NCI-H345 treated with DMSO at 0.1 percent for 48 hours (cell line): ENCODE measurements around the gene BRD9.

ENCODE experiments used
- DNase-seq: peaks from one replicate; lab custom pipeline; 2025; ENCODE audit not compliant: unreplicated experiment; lab: John Stamatoyannopoulos, UW

The BRD9 gene

DNA sequence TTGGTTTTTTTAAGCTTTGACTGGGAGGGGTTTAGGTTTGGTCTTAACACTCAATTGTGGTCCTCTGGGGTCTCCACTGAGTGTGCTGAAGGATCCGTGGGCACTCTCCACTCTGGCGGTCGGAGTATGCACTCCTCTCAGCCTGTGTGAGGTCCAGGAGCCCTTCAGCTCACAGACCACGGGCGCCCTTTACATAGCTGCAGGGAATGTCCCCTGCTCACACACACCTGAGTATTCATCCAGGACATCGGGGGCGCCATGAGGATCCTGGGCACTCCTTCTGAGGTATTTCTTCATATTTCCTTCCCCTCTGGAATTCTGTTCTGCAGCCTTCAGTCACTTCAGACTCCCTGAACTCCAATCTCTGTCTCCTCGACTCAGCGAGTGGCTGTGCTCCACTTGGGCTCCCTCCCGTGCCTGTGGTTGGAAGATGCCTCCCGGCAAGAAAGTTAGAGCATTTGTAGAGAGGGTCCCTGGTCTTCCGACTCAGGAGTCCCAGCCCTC, 12.6 kb upstream of the BRD9 start:
- DNase-seq, result no peak

DNA sequence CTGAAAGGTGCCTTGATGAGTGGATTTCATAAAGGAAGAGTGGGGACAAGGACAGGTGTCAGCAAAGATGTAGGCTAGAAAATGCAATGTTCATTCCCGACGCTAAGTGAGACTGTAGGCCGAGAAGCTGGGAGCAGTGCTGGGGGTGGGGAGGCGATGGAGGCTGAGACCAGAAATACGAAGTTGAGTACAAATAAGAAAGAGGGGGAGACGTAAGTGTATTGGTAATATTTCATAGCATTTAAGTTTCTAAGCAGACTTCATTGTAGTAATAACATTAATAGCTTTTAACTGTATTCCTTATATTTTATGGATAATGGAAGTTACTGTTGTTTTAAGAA, 11.1 kb upstream of the BRD9 start:
- DNase-seq, result no peak

DNA sequence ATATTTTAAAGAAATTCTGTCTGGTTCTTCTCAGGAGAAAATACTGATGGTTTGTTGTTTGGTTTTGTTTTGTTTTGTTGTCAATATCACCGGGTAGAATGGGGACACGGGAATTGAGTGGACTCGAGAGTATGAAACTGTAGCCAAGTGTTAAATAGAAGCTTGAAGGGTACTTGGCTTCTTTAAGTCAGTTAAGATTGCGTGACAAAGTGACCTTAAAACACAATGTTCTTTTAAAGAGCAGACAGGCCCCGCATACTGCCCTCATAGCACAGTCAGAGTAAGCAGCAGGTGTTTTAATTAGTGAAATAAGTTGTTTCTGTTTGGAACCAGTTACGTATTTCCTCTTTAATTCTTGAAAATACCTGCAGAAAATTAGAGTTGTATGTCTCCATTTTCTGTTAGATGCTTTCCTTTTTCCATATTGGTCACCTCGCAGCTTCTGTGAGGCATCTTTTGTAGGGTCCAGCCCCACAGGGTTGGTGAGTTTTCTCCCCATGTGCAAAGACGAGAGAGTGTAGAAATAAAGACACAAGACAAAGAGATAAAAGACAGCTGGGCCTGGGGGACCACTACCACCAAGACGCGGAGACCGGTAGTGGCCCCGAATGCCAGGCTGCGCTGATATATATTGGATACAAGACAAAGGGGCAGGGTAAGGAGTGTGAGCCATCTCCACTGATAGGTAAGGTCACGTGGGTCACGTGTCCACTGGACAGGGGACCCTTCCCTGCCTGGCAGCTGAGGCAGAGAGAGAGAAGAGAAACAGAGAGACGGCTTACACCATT, 9.7 kb upstream of the BRD9 start:
- no peak for DNase-seq

DNA sequence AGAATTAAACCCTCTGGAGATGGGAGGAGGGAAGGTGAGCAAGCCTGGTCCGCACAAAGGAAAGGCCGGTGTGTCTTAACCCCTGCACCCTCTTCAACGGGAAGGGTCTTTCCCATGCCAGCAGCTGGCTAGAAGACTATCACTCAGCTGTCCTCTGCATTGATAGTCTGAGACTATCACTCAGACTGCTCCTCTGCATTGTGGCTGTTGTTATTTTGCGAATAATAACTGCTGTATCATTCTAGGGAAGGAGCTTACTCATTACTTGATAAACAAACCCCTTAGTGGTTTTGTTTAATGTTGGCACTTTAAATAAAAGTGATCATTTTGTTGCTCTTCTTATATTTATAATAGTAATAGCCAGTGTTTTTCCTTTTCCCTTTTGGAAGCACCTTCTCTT, 8.2 kb upstream of the BRD9 start:
- DNase-seq, result no peak

DNA sequence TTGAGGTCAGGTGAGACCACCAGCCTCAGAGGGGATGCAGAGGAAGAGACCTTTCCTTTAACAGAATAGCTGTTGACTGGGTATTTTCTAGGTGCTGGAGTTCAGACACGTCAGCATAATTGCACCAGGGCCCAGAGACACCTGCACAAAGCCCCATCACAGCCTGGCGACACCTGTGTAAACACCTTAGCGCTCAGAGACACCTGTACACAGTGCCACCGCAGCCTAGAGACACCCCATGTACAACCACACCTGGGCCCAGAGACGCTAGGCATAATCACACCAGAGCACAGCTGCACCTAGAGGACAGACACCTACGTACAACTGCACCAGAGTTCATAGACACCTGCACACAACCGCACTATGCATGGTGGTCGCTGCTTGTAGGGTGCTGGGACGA, 1.1 kb upstream of the BRD9 start:
- DNase-seq, result no peak

DNA sequence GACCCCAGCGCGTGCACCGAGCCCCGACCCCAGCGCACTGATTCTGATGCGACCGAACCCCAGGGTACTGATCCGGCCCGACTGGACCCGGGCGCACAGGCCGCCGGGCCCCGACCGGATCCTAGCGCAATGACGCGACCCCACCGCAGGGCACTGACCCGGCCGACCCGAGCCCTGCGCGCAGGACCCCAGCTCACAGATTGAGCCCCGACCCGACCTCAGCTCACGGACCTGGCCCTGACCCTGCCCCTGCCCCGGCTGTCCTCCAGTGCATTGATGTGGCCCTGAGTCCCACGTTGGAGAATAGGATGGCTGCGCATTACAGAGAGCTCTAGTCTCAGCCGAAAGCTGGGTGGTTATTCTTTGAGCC, 521 bp upstream of the BRD9 start:
- no peak for DNase-seq

DNA sequence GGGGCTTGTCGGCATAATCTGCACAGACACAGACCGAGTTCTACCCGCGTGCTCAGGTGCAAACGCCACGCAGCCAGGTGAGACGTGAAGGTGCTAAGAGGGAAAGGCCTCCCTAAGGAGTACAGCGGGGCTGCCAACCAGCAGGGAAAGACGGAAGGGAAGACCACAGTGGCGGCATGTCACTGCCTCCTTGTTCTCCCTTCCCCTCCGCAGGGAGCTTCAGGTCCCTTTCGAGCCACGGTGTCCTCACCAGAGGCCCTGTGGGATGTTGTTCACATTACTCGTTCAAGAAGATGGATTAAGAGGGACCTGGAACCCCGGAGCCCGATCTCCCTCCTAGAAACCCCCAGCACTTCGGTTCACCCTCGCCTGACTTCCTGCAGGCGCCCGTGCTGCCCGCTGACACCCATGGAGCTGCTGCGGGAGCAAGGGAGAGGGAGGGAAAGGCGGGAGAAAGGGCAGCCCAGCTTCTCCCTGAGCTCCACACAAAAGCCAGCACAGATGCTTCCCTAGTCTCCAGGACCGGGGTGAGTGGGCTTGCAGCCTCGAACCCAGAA, 686 bp downstream of the BRD9 start:
- no peak for DNase-seq

DNA sequence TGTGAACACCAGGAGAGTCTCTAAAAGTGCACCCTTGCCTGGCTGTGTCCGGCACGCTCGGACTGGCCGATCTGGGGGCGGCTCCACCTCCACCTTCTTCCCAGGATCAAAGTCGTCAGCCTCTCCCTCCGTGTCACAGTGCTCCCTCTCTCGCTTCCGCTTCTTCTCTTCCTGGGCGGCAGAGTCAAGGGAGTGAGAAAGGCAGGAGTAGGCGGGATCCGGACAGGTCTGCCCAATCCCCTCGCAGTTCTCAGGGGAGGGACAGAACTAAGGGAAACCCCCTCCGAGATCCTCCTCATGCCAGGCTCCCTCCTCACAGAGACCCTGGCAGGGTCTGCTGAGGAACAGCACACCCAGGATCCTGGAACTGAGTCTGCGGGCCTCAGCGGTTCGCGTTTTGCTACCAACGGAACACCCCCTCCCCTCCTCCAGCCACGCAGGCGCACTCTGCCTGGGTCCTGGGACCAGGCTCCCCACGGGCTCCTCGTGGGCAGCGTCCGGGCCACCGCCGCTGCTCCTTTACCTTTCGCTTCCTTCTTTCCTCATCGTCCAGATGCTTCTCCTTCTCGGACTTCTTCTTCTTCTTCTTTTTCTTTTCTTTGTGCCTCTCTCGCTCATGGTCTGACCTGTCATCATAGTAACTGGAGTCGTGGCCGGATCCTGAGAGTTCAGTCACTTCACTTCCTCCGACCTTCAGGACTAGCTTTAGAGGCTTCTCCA, 1.3 kb downstream of the BRD9 start:
- DNase-seq, result no peak

DNA sequence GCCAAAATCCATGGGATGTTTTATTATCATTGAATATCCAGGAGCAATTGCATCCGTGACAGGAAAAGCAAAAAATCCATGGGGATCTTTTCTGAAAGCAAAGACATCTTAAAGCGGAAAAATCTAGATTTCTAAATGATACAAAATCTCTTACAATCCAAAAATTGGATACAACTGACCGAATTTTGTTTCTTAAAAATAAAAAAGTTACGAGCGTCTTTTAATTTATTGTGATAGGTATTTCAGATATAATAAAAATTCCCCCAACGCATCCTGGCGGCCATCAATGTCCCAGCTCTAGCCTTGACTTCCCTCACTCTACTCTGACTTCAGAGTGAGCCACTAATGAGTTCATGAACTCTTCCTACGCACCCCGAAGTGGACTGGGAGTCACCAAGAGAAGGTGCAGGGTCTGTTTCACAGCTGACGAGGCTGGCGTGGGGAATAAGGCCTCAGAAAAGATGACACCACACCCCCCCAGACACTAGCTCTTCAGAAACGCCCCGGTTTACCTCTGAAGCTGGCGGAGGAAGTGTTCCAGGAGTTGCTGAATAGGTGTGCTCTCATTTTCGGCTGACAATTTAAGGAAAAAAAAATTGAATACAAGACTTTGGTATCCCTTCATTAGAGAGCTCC, 3.4 kb downstream of the BRD9 start:
- DNase-seq, result no peak

DNA sequence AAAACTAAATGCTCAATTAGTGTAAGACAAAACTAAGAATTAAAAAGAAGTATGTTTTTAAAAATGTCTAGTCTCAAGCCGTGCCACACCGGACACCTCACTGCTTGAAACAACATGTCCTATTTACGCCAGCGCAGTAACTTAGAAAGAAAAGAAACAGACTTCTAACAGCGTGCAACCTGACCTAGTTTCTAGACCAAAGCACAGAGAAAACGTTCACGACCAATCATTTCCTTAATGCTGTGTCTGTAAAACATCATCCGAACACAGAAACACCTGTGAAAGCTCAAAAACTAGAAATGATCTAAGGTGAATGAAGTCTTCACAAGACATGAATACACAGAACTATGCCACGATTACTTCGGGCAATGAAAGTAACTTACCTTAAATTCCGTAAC, 4.0 kb downstream of the BRD9 start:
- DNase-seq, result no peak

DNA sequence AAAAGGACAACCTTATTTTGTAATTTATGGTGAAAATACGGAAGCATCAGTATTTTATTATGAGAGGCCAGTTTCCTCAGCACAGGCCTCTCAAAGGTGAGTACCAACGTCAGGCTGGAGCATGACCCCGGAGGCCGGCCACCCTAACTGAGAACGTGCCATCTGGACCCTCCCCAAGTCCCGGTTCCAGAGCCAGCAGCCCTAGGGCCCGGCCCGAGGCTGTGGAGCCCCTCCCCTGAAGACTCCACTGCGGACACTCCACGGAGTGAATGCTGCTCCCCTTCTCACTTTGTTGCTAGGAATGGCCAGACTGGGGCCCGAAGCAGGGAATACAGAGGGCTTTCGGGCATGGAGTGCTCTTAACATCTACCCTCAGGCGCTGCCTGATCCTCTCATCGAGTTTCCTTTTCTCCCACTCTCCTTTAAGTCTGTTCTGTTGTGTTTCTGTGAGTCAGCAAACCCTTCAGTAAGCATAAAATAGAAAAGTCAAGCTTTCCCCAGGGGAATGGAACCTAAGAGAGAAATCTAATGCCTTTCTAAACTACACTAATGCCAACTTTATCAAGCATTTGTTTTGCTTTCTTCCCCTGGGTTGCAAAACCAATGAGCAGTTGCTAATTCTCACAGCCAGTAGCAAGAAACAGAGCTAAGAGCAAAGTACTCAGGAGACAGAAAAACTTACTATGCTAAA, 4.5 kb downstream of the BRD9 start:
- no peak for DNase-seq

DNA sequence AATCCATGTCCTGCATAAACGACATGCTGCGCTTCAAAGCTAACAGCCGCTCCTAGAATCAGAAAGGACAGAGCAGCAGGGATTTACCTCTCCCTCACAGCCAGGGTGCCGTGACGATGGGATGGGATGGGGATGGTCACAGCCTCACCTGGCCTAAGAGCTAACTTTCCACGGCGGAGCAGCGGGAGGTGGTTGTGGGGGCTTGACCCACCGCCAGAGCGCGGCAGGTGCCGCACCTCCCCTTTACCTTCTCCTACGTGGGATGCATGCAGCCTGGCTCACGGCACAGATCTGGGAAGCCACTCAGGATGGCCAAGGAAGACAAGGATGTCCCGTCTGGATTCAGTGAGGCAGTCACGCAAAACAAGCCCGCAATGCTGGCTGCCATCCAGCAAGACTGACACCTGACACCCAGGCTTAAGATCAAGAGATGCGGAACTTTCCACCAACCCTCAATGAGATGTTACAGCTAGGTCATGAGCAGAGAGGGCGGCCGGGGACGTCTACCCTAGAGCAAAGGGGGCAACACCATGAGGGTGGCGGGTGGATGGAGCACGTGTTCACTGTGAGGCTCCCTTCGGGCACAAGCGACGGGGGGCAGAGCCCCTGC, 5.8 kb downstream of the BRD9 start:
- no peak for DNase-seq

DNA sequence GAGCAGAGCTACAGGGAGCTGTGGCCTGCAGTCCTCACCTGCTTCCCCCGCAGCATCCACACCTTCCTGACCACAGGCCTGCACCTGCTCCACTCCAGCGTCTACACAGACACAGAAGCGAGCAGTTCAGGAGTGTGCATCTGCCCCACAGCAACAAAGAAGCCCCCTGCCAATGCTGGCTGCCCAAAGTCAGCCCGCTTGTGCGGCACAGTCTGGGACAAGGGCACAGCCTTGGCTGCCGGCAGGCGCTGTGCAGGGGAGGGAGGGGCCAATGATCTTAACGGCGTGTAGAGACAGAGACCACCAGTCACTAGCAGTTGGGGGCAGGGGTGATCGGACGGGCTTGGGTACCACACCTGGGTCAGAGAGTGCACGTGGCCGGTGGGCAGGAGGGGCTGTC, 6.6 kb downstream of the BRD9 start:
- DNase-seq, result no peak

DNA sequence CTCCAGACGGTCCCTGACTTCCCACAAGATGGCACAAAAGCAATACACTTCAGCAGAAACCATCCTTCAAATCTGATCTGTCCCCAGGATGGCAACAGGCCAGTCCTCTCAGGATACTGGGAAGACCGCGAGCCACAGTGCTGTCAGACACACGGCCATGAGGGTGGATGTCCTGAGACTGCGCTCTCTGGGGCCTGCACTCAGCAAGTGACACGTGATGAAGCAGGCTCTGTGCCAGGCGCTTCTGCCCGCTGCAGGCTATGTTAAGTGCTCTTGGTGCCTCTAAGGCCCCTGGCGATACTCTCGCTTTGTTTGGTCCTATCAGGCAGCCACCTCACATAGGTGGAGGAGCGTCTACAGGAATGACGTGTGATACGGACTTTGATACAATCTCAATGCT, 7.1 kb downstream of the BRD9 start:
- no peak for DNase-seq

DNA sequence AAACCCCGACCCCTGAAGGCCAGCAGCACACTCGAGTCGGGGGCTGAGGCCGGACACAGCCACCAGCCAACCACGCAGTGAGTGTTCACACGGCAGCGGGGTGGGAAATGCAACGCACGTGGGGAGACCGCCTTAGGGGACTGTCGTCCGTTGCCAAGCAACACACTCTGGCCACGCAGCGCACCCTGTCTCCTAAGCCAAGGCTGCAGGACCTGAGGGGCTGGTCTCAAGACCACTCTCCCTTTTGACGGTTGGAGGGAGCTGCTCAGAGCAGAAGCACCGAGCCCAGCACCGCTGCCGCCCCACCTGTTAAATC, 7.5 kb downstream of the BRD9 start:
- DNase-seq, result no peak

DNA sequence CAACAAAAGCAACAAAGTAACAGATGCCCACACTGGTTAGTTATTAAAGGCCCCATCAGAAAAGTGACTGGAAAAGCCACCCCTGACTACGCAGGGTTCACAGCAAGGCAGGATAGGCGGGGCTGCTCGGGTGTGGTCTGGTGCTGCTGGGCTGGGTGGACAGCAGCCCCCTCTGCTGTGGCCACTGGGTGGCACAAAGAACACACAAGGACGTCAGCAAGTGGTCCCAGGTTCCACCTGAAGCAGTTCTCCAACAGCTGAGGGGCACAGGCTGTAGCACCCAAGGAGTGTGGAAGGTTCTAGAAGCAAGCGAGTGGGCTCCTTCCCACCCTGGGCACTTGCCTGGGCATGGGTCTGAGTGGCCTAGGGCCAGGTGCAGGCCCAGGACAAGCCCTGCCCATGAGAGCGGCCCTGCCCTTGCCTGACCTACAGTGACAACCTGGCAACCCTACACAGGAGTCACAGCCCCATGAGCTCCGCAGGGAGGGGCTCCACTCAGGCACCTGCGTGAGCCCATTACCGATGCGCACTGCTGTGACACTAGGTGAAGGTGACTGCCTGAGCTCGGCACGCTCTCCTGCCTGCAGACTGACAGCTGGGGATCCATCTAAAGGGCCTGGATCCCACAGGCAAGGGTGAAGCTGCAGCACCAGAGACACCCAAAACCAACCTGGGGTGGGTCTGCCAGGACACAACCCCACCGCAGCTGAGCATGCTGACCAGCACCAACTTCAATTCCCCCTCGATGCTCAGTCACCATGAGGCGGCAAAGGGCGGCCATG, 8.1 kb downstream of the BRD9 start:
- DNase-seq, result no peak

DNA sequence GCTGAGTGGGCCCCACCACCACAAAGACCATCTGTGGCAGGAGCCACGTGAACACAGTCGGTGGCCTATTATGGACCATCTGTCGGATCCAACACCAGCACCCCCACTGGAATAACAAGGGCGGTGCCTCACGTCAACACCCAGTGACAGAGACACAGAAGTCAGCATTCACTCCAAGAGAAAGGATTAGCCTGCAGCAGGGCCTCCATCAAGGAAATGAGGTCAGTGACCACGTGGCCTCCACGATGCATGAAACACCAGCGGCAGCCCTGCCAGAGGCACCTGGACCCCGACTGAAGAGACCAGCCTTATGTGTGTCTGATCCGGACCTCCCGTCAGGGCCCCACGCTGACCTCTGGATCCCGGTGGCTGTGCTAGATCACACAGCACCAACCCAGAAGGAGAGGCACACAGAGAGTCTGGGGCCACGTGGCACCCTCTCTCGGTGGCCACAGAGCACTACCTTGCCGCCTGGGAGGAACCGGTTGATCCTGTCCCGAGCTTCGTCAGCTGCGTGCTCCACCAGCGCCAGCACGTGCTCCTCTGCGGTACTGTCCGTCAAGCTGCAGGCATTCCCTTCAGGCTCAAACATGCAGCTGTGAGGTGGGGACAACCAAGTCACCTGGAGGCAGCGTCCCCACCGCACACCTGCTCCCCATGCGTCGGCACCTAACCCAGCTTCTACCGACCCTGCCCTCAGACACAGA, 9.0 kb downstream of the BRD9 start:
- no peak for DNase-seq

DNA sequence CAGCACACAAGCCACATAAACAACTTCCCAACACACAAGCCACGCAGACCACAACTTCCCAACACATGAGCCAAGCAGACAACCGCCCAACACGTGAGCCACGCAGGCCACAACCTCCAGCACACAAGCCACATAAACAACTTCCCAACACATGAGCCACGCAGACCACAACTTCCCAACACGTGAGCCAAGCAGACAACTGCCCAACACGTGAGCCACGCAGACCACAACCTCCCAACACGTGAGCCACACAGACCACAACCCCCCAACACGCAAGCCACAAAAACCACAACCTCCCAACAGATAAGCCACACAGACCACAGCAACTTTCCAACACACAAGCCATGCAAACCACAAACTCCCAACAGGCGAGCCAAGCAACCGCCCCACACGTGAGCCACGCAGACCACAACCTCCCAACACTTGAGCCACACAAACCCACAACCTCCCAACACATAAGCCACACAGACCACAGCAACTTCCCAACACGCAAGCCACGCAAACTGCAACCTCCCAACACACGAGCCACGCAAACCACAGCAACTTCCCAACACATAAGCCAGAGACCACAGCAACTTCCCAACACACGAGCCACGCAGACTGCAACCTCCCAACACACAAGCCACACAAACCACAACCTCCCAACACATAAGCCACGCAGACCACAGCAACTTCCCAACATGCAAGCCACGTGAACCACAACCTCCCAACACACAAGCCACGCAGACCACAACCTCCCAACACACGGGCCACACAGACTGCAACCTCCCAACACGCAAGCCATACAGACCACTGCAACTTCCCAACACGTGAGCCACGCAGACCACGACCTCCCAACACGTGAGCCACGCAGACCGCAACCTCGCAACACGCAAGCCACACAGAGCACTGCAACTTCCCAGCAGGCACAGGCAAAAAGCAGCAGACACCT, 10.1 kb downstream of the BRD9 start:
- DNase-seq, result no peak

DNA sequence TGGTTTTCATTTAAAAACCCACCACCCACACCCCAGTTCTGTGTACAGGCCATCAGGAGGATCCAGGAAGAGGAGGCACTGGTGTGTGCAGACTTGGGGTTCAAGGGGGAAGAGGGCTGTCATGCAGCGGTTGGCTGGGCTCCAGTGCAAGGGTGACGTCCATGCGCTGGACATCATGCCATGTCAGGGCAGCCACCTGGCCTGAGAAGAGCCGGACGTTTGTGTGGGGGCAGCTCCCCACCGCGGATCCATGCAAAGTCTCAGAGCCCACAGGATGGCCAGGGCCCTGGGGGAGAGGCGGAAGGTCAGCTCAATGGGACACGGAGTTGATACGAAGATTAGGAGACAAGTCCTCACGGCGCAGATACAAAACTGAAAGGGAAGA, 11.1 kb downstream of the BRD9 start:
- DNase-seq, result no peak
